Mesendoderm (in vitro differentiated cells): ENCODE measurements around the gene SORCS2.

Experiments used
- DNase-seq: peaks from one replicate; pipeline ENCODE4 v3.0.0; 2013
- H2AK5ac ChIP-seq: 2 replicates; pipeline ENCODE4 v1.6.1; 2013; ENCODE audit warnings: low read length, inconsistent platforms
- H2BK120ac ChIP-seq: 2 replicates; pipeline ENCODE4 v1.6.1; 2013; ENCODE audit warnings: low read depth, mild to moderate bottlenecking, low read length, moderate library complexity, mixed read lengths
- H2BK15ac ChIP-seq: replicated peaks from 2 replicates; pipeline ENCODE4 v1.6.1; 2013; ENCODE audit warnings: low read depth, mild to moderate bottlenecking, moderate library complexity
- H2BK5ac ChIP-seq: 2 replicates; pipeline ENCODE4 v1.6.1; 2013; ENCODE audit warnings: low read length, inconsistent platforms
- H3K18ac ChIP-seq: 2 replicates; pipeline ENCODE4 v1.6.1; 2013; ENCODE audit warnings: mild to moderate bottlenecking, low read length, mixed read lengths
- H3K23ac ChIP-seq: one replicate; pipeline ENCODE4 v1.6.1; 2013; ENCODE audit warnings: low read length
- H3K27ac ChIP-seq: 2 replicates; pipeline ENCODE4 v1.5.1; 2013; ENCODE audit warnings: low read depth, mild to moderate bottlenecking, inconsistent platforms, low read length, moderate library complexity
- H3K27me3 ChIP-seq: 2 replicates; pipeline ENCODE4 v1.6.1; 2013; ENCODE audit warnings: low read length, control low read depth, mild to moderate bottlenecking, inconsistent platforms; ENCODE audit not compliant: insufficient read depth, poor library complexity
- H3K36me3 ChIP-seq: 2 replicates; pipeline ENCODE4 v1.6.1; 2013; ENCODE audit warnings: low read length, inconsistent platforms; ENCODE audit not compliant: control insufficient read depth, insufficient read depth
- H3K4ac ChIP-seq: one replicate; pipeline ENCODE4 v1.6.1; 2013; ENCODE audit warnings: low read depth, mild to moderate bottlenecking, low read length, moderate library complexity
- H3K4me1 ChIP-seq: 2 replicates; pipeline ENCODE4 v1.6.1; 2013; ENCODE audit warnings: low read depth, low read length, inconsistent platforms; ENCODE audit not compliant: control insufficient read depth
- H3K4me2 ChIP-seq: 2 replicates; pipeline ENCODE4 v1.6.1; 2013; ENCODE audit warnings: low read length
- H3K4me3 ChIP-seq: 2 replicates; pipeline ENCODE4 v1.5.1; 2013; ENCODE audit warnings: mild to moderate bottlenecking, low read length
- H3K56ac ChIP-seq: one replicate; pipeline ENCODE4 v1.6.1; 2013; ENCODE audit warnings: low read length
- H3K79me1 ChIP-seq: 2 replicates; pipeline ENCODE4 v1.6.1; 2013; ENCODE audit warnings: low read length, inconsistent platforms
- H3K79me2 ChIP-seq: 2 replicates; pipeline ENCODE4 v1.6.1; 2013; ENCODE audit warnings: mild to moderate bottlenecking, low read length; ENCODE audit not compliant: control insufficient read depth, insufficient read depth
- H3K9ac ChIP-seq: 2 replicates; pipeline ENCODE4 v1.6.1; 2013; ENCODE audit warnings: low read length, inconsistent platforms
- H4K5ac ChIP-seq: one replicate; pipeline ENCODE4 v1.6.1; 2013; ENCODE audit warnings: low read length
- H4K8ac ChIP-seq: one replicate; pipeline ENCODE4 v1.6.1; 2013; ENCODE audit warnings: low read depth, mild to moderate bottlenecking, control low read depth, low read length, moderate library complexity
- WGBS: extraction: QIAGEN DNeasy Blood & Tissue Kit; methylation state at CpG from one replicate; pipeline ENCODE4 v1.1.7; 2013; ENCODE audit warnings: low lambda C conversion rate, missing lambda C conversion rate; ENCODE audit not compliant: insufficient coverage; ENCODE audit errors: extremely low coverage; 5-methylcytosine and 5-hydroxymethylcytosine counted together

SORCS2 gene

GRCh38 chr4:7714738-7715137, 522.4 kb downstream of the SORCS2 start:
- Histone ChIP-seq H2BK120ac (no peak overlapping the region), H3K4me1 (no peaks in the 10 kb centered on the region), H3K18ac (no peak overlapping the region), H3K27me3 (no peaks in the 10 kb centered on the region), H3K4ac (no peak overlapping the region), H3K4me3 (no peak overlapping the region), H3K27ac (no peak overlapping the region), H4K5ac (no peak overlapping the region), H2BK15ac (no peak overlapping the region), H3K56ac (no peak overlapping the region), H3K79me1 (no peaks in the 10 kb centered on the region), H3K36me3 (no peaks in the 10 kb centered on the region), H4K8ac (no peak overlapping the region), H3K9ac (no peak overlapping the region), H2BK5ac (no peak overlapping the region), H2AK5ac (no peak overlapping the region), H3K4me2 (no peak overlapping the region), H3K79me2 (no peaks in the 10 kb centered on the region), H3K23ac (no peak overlapping the region)
- WGBS, result no CpG with 5 or more reads among the region's 1 CpG
- no peak for DNase-seq

- no peak overlapping the region for H2BK120ac ChIP-seq
- no peaks in the 10 kb centered on the region for H3K4me1 ChIP-seq
- DNase-seq, result no peak
- no peaks in the 10 kb centered on the region for H3K79me2 ChIP-seq
- no peak overlapping the region for H2AK5ac ChIP-seq
- WGBS, result no CpG with 5 or more reads among the region's 11 CpGs
- H4K5ac ChIP-seq, result no peak overlapping the region
- H3K4me2 ChIP-seq, result no peak overlapping the region
- H3K9ac ChIP-seq, result no peak overlapping the region
- H2BK5ac ChIP-seq, result no peak overlapping the region
- no peaks in the 10 kb centered on the region for H3K36me3 ChIP-seq
- H3K27ac ChIP-seq, result no peak overlapping the region
- H3K4ac ChIP-seq, result no peak overlapping the region
- no peak overlapping the region for H3K23ac ChIP-seq
- H3K56ac ChIP-seq, result no peak overlapping the region
- H3K27me3 ChIP-seq, result no peaks in the 10 kb centered on the region
- H3K79me1 ChIP-seq, result no peaks in the 10 kb centered on the region
- H2BK15ac ChIP-seq, result no peak overlapping the region
- H3K18ac ChIP-seq, result no peak overlapping the region
- no peak overlapping the region for H4K8ac ChIP-seq
- no peak overlapping the region for H3K4me3 ChIP-seq
Observed at GRCh38 chr4:7715271-7716009, 523.1 kb downstream of the SORCS2 start.

GRCh38 chr4:7716010-7716721, 523.8 kb downstream of the SORCS2 start:
- 100% methylated on average over 1 of the region's 6 CpGs for WGBS
- Histone ChIP-seq H2BK5ac (no peak overlapping the region), H3K56ac (no peak overlapping the region), H3K18ac (no peak overlapping the region), H4K5ac (no peak overlapping the region), H4K8ac (no peak overlapping the region), H3K27me3 (no peaks in the 10 kb centered on the region), H3K36me3 (no peaks in the 10 kb centered on the region), H3K79me1 (no peaks in the 10 kb centered on the region), H2BK120ac (no peak overlapping the region), H3K23ac (no peak overlapping the region), H2BK15ac (no peak overlapping the region), H3K4me2 (no peak overlapping the region), H3K4ac (no peak overlapping the region), H3K27ac (no peak overlapping the region), H2AK5ac (no peak overlapping the region), H3K4me1 (no peaks in the 10 kb centered on the region), H3K4me3 (no peak overlapping the region), H3K79me2 (no peaks in the 10 kb centered on the region), H3K9ac (no peak overlapping the region)
- no peak for DNase-seq

DNA sequence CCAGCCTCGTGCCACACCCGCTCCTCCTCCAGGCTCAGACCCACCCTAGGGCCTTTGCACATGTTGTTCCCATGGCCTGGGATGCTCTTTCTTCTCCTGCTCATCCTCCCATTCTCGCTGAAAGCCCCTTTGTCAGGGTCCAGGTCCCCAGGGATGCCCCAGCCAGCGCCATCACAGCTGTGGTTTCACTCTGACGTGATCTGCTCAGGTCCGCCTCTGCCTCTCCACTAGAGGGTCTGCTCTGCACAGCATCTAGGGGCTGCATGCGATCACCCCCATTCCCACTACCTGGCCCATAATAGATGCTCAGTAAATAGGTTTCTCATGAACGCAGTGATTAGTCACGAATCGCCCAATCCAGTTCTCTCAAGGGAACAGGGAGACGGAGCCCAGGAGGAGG, 524.8 kb downstream of the SORCS2 start:
- no peak overlapping the region for H3K56ac ChIP-seq
- H3K79me1 ChIP-seq, result no peaks in the 10 kb centered on the region
- no peak overlapping the region for H2BK15ac ChIP-seq
- H3K4me1 ChIP-seq, result no peaks in the 10 kb centered on the region
- no peak overlapping the region for H3K4me3 ChIP-seq
- H3K36me3 ChIP-seq, result no peaks in the 10 kb centered on the region
- no peak for DNase-seq
- H4K5ac ChIP-seq, result no peak overlapping the region
- no peaks in the 10 kb centered on the region for H3K27me3 ChIP-seq
- H4K8ac ChIP-seq, result no peak overlapping the region
- no peak overlapping the region for H3K4me2 ChIP-seq
- H2BK120ac ChIP-seq, result no peak overlapping the region
- H3K9ac ChIP-seq, result no peak overlapping the region
- no peaks in the 10 kb centered on the region for H3K79me2 ChIP-seq
- no CpG with 5 or more reads among the region's 11 CpGs for WGBS
- no peak overlapping the region for H3K4ac ChIP-seq
- H3K23ac ChIP-seq, result no peak overlapping the region
- H2BK5ac ChIP-seq, result no peak overlapping the region
- no peak overlapping the region for H3K27ac ChIP-seq
- no peak overlapping the region for H2AK5ac ChIP-seq
- no peak overlapping the region for H3K18ac ChIP-seq

GRCh38 chr4:7717946-7718490, 525.7 kb downstream of the SORCS2 start:
- WGBS, result no CpG with 5 or more reads among the region's 24 CpGs
- Histone ChIP-seq H3K23ac (no peak overlapping the region), H3K4ac (no peak overlapping the region)

More at GRCh38 chr4:7717946-7718490, 525.7 kb downstream of the SORCS2 start:
- no peak for DNase-seq
- Histone ChIP-seq H3K79me2 (no peaks in the 10 kb centered on the region), H3K18ac (no peak overlapping the region), H3K4me1 (no peaks in the 10 kb centered on the region), H3K27me3 (no peaks in the 10 kb centered on the region), H3K9ac (no peak overlapping the region), H3K79me1 (no peaks in the 10 kb centered on the region), H2BK15ac (no peak overlapping the region), H3K4me2 (no peak overlapping the region), H2AK5ac (no peak overlapping the region), H3K27ac (no peak overlapping the region), H3K4me3 (no peak overlapping the region), H3K36me3 (no peaks in the 10 kb centered on the region), H2BK5ac (no peak overlapping the region), H3K56ac (no peak overlapping the region), H4K8ac (no peak overlapping the region), H4K5ac (no peak overlapping the region), H2BK120ac (no peak overlapping the region)
